Fibroblast of the aortic adventitia (primary cell): ENCODE data around the gene PRKG1. TPM values are rescaled to one million over a fixed set of nuclear protein-coding genes. Genes with fewer than 3 reads are reported as not detected.

Experiments
- DNase-seq: peaks from one replicate; pipeline ENCODE4 v3.0.0-alpha.2; 2010; ENCODE audit warnings: low read depth
- H3K4me3 ChIP-seq: 2 replicates; pipeline ENCODE4 v1.5.1; 2011; ENCODE audit warnings: low read depth, mild to moderate bottlenecking, control low read depth, low read length, moderate library complexity
- CTCF ChIP-seq: IDR thresholded peaks from 2 replicates; pipeline ENCODE4 v1.5.1; 2011; ENCODE audit warnings: mild to moderate bottlenecking, low read length, control low read depth, inconsistent platforms; ENCODE audit not compliant: insufficient read depth
- total RNA-seq: library from RNA; depleted of rRNA; stranded (reverse); fragments of >200 nt; gene quantifications from 2 replicates; pipeline ENCODE4 v1.2.3, GENCODE V29; 2012; ENCODE audit warnings: low replicate concordance

PRKG1 gene
- total RNA-seq, 1 donor, result 45.6 TPM

- DNase-seq, result no peak
- H3K4me3 ChIP-seq, result peak overlapping the region; percentile 84
- TF ChIP-seq CTCF, result no peak
These were observed 1.6 kb downstream of the PRKG1 start for GRCh38 chr10:51075873-51076229.

- peak overlapping the region; percentile 84 for H3K4me3 ChIP-seq
- no peak for DNase-seq
- TF ChIP-seq CTCF, result no peak
These were observed 2.1 kb downstream of the PRKG1 start for GRCh38 chr10:51076299-51076841.

- no peak overlapping the region for H3K4me3 ChIP-seq
- no peak for DNase-seq
- no peak for TF ChIP-seq CTCF
These were observed 2.8 kb downstream of the PRKG1 start for GRCh38 chr10:51077074-51077473.

GRCh38 chr10:51077507-51077906 lies 3.2 kb downstream of the PRKG1 start:
- no peak overlapping the region for H3K4me3 ChIP-seq
- no peak for TF ChIP-seq CTCF
- DNase-seq, result no peak

- no peak overlapping the region for H3K4me3 ChIP-seq
- DNase-seq, result no peak
- no peak for TF ChIP-seq CTCF
These were observed 5.0 kb downstream of the PRKG1 start for GRCh38 chr10:51079331-51079730.

GRCh38 chr10:51079766-51080165 lies 5.5 kb downstream of the PRKG1 start:
- no peak for DNase-seq
- no peak for TF ChIP-seq CTCF
- H3K4me3 ChIP-seq, result no peak overlapping the region

- no peak for DNase-seq
- no peak overlapping the region for H3K4me3 ChIP-seq
- TF ChIP-seq CTCF, result no peak
These were observed 6.2 kb downstream of the PRKG1 start for GRCh38 chr10:51080311-51081006.
